Measurements from ENCODE around the gene SEL1L2. TPM values are rescaled to one million over a fixed set of nuclear protein-coding genes. Genes with fewer than 3 reads are reported as not detected.

The SEL1L2 gene
- total RNA-seq, 1 donor from 2014 or later = not detected

DNA sequence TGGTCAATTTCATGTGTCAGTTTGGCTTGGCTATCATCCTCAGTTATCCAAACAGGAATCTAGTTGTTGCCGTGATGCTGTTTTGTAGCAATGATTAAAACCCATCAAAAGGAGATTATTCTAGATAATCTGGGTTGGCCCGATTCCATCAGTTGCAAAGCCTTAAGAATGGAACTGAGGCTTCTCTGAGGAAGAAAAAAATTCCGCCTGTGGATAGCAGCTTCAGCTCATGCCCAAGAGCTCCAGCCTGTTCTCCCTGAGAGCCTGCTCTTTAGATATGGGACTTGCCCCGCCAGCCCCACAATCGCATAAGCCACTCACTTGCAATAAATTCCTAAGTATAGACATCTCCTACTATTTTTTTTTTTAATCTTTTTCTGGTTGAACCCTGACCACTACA, 61.5 kb downstream of the SEL1L2 start:
- DNase-seq (ENCODE audit: low read depth) = no peak

DNA sequence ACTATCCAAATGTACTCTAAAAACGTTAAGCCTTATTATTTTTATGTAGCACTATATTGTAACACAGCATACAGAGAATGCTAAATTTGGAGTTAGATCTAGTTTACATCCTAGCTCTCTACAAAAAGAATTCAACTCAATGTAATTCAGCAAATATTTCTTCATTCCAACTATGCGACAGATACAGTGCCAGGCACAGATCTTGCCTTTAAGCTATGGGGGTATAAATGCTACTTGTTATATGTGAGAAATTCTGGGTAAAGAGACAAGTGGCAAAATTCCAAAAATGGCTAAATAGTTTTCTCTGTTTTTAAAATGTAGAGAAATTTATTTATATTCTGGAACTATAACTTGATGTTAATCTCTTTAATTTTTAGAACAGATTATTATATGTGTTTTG, 63.2 kb downstream of the SEL1L2 start:
- DNase-seq (ENCODE audit: low read depth) = no peak

DNA sequence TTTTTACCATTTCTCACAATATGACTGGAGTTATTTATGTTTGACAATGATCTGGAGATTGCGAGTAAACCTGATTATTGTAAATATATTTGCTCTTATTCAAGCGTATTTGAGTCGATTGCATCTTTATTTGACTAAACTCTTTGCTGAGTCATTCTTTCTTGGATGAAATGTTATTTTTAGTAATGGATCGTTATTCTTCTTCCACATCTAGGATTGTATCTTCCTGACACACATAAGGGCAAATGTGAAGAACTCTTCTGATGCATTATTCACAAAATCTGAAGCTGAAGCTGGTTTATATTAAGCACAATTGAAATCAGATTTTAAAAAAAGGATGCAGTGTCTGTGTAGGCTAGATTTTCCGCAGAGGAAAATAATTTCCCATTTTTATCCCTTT, 68.2 kb downstream of the SEL1L2 start:
- no peak for DNase-seq (ENCODE audit: low read depth)

DNA sequence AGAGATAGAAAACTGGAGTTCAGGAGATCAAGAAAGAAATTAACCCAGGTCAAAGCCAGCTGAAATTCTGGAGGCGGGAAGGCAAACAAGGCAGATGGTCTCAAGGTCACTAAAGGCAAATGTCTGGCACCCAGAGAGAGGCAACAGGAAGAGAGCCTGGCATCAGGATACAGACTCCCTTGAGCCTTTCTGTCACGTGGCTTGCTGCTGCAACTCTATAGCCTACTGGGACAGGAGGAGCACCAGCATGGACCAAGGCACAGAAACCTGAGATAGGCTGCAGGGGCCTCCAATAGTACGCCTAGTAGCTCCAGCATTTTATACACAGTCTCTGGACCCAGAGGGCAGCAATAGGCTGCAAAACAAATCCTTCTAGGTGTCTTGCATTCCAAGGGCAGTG, 75.1 kb downstream of the SEL1L2 start:
- DNase-seq (ENCODE audit: low read depth) = no peak

DNA sequence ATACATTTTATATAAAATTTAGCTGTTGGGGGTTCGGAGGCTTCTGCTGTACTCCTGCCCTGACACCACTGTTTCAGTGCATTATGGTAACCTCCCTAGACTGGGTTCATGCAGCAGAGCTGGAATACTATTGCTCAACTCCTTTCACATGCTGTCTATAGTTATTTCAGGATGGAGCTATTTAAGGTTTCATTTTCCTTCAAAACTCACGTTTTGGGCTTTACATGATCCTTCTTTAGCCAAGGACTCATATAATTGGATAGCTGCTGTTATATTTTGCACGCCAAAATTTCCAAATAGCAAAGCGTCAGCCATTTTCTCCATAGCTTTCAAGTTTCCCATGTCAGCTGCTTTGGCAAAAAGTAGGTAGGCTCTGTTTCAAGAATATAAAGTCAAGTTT, 76.8 kb downstream of the SEL1L2 start:
- no peak for DNase-seq (ENCODE audit: low read depth)

DNA sequence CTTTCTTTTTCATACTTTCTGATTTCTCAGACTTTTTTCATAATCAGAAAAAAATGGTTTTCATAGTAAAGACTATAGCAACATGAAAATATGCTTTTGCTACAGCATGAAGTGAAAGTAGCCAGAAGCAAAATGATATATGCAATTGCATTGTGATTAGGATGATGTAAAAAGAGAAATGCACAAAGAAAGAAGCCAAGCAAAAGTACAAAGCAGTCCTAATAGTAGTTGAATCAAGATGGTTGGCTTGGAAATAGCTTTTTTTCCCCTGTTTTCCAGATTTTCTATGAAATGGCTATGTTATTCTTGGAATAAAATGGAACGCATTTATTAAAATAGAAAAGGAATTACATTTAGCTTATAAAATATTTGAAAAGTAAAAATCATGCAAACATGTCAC, 77.3 kb downstream of the SEL1L2 start:
- DNase-seq (ENCODE audit: low read depth) = no peak

DNA sequence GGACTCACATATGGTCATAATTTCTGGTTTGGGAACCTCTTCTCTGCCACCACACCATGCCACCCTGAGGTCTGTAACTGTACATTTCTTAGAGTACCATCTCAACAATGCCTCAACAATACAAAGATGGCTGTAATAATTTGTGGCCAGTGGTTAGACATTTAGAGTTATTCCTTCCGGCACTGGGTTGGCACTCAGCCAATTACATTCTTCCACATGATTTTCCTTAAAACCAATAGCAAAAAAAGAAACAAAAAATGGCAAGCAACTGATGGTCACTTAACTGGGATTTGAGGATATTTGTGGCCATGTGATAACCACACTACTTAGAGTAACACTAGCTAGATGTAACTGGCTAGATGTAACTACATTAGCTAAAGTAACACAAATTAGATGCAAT, 79.9 kb downstream of the SEL1L2 start:
- DNase-seq (ENCODE audit: low read depth) = no peak

DNA sequence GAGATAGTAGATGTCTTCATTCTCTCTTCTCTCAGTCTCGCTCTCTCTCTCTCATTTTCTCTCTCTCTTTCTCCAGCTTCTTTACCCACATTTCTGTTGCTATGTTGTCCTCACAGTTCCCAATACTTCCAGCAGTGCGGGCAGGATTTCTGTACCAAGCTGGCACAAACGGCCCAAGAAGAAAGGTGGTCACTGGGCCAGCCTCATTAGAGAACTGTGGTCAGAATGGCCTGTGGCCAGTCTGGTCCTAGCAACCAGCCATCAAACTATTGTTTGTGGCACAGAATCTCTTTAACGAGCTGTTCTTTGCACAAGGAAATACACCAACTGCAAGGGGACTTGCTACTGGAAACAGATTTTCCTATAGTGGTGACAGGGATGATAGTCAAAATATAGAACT, 81.3 kb downstream of the SEL1L2 start:
- DNase-seq (ENCODE audit: low read depth) = no peak

DNA sequence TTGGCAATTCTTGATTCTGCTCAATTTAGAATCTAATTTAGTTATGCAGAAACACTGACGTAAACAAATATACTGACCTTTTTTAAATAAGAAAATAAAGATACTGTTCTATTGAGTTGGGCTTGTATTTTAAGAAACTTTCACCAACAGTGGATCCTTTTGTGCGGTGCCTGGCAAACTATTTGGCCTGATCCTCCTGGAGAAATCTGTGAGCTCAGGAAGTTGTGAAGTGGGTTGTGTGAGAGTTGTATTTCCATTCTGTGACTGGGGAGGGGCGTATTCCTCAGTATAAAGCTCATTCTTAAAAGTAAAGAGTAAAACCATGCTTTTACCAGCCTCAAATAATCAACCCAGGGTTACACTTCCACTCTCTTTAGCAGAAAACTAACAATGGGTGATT, 85.6 kb downstream of the SEL1L2 start:
- DNase-seq (ENCODE audit: low read depth) = no peak

DNA sequence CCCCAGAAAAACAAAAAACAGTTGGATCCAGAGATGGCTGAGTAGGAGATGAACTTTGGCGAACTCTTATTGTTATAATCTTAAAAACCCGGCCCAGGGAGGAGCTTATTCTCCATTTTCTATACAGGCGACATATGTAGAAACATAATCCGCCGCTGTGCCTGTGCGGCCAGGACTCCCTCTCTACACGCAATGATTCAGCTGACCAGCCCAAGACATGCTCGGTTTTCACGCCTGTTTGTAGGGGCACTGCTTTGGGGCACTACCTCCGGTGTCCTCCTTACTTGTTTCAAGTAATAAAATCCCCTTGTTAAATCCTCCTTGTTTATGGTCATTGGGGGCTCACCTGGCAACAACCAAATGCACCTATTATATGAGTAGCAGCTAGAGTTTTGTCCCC, 89.9 kb downstream of the SEL1L2 start:
- DNase-seq (ENCODE audit: low read depth) = no peak

DNA sequence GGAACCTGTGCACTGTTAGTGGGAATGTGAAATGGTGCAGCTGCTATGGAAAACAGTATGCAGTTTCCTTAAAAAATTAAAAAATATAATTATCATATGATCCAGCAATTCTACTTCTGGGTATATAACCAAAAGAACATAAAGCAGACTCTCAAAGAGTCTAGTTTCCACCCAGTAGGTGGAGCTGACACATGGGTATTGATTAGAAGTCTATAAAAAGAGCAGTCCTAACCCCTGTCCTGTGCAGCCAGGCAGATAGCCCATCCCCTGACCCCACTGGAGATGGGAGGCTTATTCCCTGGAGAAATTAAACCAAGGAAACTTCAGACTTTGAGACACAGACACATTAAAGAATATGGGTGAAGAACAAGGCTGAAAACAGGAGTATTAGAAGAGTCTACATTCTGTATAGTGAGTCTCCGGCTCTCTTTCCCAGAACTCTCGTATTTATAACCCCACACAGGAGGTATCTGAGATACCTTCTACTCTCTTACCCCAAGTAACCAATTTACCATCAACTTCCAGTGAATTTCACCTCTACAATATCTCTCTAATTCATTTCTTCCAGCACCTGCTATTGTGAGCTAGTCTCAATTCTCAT, 92.3 kb downstream of the SEL1L2 start:
- DNase-seq (ENCODE audit: low read depth) = no peak

DNA sequence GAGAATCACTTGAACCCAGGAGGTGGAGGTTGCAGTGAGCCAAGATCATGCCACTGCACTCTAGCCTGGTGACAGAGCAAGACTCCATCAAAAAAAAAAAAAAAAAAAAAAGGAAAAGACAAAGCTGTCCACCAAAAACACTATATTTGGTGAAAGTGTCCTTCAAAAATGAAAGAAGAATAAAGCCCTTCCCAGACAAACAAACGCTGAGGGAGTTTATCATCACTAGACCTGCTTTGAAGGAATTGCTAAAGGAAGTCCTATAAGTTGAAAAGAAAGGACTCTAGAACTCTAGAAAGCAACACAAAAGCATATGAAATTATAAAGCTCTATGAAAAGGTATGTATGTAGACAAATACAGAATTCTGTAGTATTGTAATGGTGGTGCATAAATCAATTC, 98.8 kb downstream of the SEL1L2 start:
- DNase-seq (ENCODE audit: low read depth) = no peak

DNA sequence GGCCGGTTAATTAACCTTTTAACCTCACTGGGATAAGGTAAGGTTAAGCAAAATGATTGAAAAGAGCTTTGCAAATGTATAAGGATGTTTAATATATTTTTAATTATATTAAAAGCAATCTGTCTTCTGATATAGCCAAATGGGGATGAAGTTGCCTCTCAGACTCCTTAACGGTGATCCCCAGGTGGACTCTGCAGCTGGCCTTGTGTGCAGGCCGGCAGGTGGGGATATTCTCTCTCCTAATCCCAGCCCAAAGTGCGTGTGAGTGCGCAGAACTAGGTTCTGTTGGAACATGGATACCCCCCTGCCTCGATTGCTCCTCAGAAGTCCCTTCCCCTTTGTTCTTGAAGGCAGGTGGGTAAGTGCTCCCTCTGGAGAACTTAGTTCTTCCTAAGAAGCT, 105.6 kb downstream of the SEL1L2 start:
- no peak for DNase-seq (ENCODE audit: low read depth)

DNA sequence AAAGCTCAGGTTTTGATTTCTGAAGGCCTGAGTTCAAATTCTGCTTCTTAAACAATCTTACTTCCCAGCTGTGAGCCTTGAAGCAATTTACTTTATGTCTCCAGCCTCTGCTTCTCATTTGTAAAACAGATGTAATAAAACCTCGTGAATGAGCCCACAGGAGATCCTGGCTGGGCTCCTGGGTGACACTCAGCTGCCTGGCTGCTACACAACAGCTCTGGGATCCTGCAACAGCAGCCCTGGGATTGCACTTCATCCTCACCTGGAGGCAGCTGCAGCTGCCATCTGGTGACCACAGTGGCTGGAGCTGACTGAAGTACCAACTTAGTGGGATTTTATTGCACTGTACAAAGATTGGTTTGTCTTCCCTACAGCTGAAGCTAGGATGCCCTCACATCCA, 107.0 kb downstream of the SEL1L2 start:
- DNase-seq (ENCODE audit: low read depth) = no peak

DNA sequence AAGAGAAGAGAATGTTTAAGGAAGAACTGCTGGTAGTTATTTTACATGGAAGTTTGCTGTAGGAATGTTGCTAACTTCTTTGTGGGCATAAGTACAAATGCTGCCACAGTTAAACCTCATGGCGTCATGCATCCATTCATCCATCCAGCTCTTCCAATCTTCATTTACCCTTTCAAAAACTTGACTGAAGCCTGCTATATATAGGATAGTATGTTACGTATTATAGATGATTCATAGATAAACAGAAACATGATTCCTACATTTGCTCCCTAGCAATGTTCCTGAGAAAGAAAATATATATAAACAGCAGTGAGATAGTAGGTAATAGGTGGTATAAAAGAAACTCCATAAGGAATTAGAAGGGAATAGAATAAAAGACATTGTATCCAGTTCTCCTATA, 111.8 kb downstream of the SEL1L2 start:
- DNase-seq (ENCODE audit: low read depth) = no peak

DNA sequence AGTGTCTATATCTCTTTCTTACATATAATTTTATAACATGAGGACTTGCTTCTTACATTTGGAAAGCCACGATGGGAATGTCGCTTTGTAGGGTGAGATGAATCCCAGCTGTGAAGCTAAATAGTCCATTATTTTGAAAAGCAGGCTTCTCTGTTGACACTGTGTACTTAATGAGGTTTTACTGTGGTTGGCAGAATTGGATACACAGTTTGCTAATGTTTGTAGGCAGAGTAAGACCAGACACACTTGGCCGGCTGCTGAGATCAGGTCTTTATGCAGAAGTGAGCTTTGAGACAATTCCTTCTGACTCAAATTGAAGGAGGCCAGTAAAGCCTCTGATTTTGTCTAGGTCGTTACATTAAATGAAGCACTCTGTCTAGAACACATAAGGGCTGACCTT, 112.6 kb downstream of the SEL1L2 start:
- no peak for DNase-seq (ENCODE audit: low read depth)

DNA sequence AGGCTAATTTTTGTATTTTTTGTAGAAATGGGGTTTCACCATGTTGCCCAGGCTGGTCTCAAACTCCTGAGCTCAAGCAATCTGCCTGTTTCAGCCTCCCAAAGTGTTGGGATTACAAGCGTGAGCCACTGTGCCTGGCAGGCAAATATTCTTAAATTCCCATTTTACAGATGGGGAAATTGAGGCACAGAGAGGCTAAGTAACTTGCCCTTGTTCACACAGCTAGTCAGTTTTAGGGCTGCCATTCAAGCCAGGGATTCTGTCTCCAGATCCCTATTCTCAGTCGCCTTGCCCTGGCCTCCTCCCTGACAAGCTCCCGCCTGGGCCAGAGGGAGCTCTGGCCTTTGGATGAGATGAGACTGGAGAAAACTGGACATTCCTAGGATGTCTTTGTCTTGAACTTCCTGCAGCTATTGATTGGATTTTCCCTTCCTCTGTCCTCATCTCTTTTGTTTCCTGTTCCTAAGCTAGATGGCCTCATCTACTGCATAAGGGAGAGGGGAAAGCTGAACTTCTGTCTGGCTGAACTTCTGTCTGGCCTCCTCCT, 115.1 kb downstream of the SEL1L2 start:
- no peak for DNase-seq (ENCODE audit: low read depth)

DNA sequence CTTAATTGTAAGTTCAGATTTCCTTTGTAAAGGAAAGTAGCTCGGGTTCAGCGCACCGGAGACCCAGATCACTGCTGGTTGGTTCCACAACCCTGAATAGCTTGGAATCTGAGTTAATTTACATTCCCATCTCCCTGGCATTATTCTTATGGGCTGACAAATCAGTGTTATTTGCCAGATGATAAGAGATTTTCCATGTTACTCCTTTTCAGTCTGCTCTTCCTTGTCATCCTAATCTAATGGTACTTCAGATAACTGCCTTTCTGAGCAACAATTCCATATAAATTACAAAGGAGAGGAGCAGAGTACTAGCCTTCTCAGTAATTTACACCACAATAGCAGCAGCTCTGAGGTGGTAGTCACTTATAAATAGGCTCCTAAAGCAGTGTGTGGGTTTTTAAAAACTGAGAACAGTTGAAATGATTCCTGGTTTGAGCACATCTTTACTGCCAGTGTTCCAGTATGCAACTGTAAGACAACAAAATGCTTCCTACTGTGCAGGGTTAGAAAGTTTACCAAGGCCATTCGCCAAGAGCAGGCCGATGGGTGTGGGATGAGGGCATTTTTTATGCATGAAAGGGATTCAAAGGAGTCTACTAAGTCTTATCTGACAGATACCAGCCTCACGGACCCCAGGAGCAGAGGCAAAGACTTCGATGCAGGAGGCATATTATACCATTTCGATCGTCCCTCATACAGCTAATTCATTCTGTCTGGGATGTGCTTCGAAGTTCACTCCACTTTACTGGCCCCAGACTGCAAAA, 115.8 kb downstream of the SEL1L2 start:
- DNase-seq (ENCODE audit: low read depth) = no peak

DNA sequence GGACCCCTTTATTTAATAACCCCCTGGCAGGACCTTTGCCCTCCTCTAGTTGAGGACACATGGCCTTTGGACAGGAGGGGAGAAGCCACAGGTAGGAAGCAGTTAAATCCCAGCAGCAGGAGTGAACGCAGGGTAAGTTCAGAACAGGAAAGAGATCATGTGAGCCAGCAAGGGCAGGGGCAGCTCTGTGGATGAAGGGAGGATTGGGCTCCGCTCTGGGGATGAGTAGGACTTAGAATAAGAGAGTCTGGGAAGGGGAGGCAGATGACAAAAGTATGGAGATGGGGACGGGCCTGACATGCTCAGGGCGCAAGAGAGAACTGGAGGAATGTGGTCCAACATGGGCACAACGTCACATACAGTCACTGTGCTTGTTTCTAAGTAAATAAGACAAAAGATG, 116.6 kb downstream of the SEL1L2 start:
- DNase-seq (ENCODE audit: low read depth) = no peak

DNA sequence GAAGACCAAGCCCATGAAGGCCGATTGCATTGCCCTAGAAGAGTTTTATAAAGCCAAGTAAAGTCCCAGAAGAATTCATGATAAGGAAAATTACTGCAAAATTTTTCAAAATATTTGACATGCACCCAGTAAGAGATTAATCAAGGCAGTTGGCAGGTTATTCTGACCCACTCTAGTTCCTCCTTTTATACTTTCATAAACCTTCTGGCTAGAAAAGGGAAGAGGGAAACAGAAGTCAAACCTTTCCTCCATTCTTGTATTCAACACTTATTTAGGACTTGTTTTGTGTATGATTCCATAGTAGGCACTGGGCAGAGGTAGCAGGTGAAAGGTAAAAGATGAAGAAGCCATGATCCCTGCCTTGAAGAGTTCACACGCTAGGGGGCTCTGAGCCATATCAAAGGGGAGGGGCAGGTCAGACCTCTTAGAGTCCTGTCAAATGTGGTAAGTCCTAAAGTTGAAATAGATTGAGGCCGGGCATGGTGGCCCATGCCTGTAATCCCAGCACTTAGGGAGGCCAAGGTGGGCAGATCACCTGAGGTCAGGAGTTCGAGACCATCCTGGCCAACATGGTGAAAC, 120.2 kb downstream of the SEL1L2 start:
- DNase-seq (ENCODE audit: low read depth) = no peak

DNA sequence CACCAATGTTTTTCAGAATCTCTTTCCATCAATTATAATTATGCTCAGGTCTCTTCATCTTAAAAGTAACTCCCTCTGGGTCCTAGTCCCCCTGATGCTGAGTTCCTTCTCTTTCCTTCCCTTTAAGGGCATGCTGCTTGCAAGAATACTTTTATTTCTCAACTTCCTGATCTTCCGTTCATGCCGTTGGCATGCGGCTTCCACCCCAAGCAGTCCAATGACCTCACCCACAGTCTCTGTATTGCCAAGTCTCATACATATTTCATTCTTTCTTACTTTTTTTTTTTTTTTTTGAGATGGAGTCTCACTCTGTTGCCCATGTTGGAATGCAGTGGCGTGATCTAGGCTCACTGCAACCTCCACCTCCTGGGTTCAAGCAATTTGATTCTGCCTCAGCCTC, 122.1 kb downstream of the SEL1L2 start:
- peak; percentile 2 for DNase-seq (ENCODE audit: low read depth)

DNA sequence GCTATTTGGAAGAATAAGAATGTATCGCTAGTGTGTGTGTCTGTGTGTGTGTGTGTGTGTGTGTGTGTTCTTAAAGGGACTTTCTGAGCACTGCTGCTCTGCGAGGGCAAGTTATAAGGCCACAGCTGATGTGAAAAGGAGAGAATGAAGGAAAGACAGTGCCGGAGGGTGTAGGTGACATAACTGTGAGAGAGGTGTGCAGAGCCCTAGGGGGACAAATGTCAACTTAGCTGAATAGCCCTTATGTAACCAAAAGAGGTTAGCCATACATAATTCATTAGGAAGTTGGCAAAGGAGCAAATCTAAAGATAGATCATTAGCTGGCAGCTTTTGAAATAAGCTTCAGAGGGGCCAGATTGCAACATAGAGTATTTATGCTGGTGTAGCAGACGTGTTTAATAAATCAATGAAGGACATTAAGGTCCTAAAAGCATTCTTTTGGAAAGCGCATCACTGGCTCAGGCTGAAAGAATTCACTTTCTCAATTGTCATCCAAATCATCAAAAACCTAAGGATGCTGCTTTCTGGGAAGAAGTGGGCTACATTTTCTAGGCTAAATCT, 124.5 kb downstream of the SEL1L2 start:
- peak; percentile 64 for DNase-seq (ENCODE audit: low read depth)

DNA sequence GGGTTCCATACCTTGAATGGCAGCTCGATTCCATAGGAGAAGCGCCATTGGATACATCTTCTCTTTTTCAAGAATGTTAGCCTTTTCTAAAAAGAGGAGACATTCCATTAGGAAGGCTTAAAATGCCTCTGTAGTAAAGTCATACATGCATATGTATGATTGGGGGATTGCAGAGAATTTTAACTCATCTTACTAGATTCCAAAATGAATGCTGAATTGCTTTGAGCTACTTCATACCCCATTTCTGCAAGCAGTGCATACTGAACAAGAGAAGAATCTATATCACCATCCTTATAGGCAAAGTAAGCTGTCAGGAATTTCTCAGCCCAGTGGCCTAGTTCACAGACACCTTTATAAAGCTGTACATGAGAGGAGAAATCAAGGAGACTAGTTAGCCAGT, 125.3 kb downstream of the SEL1L2 start:
- no peak for DNase-seq (ENCODE audit: low read depth)

All from renal cortical epithelial cell (primary cell).